ENCODE results near the gene TRIM62.

DNA sequence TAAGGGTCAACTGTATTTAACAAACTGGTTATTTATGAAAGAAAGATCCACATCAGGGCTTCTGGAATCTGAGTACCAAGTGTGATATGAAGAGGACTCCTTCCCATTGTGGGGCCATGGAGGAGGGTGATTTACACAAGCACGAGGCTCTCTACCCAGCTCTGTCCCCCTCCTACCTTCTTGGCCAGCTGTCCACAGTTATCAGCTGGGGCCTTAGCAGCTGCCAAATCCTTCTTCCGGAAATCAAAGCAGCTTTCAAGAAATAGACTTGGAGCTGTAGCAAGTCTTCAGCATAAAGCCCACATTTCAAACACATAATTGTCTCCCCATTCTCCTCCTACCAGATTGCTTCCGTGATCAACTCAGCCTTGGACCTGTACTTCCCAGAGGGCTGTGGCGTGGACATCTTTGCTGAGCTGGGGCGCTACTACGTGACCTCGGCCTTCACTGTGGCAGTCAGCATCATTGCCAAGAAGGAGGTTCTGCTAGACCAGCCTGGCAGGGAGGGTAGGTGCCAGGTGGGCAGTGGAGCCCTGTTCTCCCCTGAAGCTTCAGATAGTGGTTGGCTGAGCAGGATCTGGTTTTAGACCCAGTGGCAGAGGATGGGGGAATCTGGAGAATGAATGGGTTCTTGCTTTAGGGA is 85.4 kb downstream of the TRIM62 start:
- TF ChIP-seq, protein P1, sequence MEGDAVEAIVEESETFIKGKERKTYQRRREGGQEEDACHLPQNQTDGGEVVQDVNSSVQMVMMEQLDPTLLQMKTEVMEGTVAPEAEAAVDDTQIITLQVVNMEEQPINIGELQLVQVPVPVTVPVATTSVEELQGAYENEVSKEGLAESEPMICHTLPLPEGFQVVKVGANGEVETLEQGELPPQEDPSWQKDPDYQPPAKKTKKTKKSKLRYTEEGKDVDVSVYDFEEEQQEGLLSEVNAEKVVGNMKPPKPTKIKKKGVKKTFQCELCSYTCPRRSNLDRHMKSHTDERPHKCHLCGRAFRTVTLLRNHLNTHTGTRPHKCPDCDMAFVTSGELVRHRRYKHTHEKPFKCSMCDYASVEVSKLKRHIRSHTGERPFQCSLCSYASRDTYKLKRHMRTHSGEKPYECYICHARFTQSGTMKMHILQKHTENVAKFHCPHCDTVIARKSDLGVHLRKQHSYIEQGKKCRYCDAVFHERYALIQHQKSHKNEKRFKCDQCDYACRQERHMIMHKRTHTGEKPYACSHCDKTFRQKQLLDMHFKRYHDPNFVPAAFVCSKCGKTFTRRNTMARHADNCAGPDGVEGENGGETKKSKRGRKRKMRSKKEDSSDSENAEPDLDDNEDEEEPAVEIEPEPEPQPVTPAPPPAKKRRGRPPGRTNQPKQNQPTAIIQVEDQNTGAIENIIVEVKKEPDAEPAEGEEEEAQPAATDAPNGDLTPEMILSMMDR (IDR thresholded peaks at IDR 0.05) = no peak
- TF ChIP-seq EZH2 (IDR thresholded peaks at IDR 0.05) = no peak
- no peak for TF ChIP-seq EZH2phosphoT487 (IDR thresholded peaks at IDR 0.05)
